ENCODE data around the gene ATOSB.

Gene ATOSB

GRCh38 chr9:35054185-35054835, 61.4 kb downstream of the ATOSB start:
- no peak overlapping the region for H3K4me3 ChIP-seq (ENCODE audit: low read depth, low read length)
- no peak for TF ChIP-seq CTCF (IDR thresholded peaks at IDR 0.05; ENCODE audit: control insufficient read depth, extremely low read depth, insufficient read depth)
- no peak for DNase-seq (ENCODE audit: low read depth)

Data from LNCaP clone FGC (cell line).